HepG2 (cell line): ENCODE measurements around the gene IRAK3. TPM values are rescaled to one million over a fixed set of nuclear protein-coding genes. Genes with fewer than 3 reads are reported as not detected.

Experiments used
- ATAC-seq: fragments of 200-7000 bp; cut with Tn5 transposase; 3 replicates; pipeline ENCODE4 v1.9.1; 2020; ENCODE audit warnings: mild to moderate bottlenecking, moderate library complexity
- BruUV-seq: library from RNA; stranded (reverse); fragments of 400-500 nt; replicated peaks from 2 replicates; lab custom pipeline; 2021; lab: Mats Ljungman, UMichigan
- CTCF ChIA-PET: fragments of 300-600 bp; formaldehyde crosslinking; extraction: SDS; loops from one replicate; lab custom pipeline; 2021; ENCODE audit warnings: low total read pairs, inconsistent platforms, low intra/inter-chr PET ratio; lab: Yijun Ruan, JAX
- POLR2A ChIA-PET: fragments of 350-600 bp; sonication (Branson Sonifier 250); formaldehyde crosslinking; loops from one replicate; lab custom pipeline; 2020; ENCODE audit warnings: antibody characterized with exemption, inconsistent platforms; lab: Yijun Ruan, JAX
- DNase-seq: peaks from one replicate; pipeline ENCODE4 v3.0.0-alpha.2; 2015; ENCODE audit warnings: low spot score
- FAIRE-seq: peaks from 3 replicates; lab custom pipeline; 2011; peaks lifted over from hg19 to GRCh38; lab: Jason Lieb, UNC
- H2AFZ ChIP-seq: one replicate; pipeline ENCODE4 v1.6.1; 2011; ENCODE audit warnings: low read length, inconsistent platforms
- H3K27ac ChIP-seq: fragments of 300-600 bp; 3 replicates; pipeline ENCODE4 v1.8.0; 2011; ENCODE audit warnings: mixed run types, mild to moderate bottlenecking, mixed read lengths, low read length, inconsistent platforms; ENCODE audit not compliant: insufficient read depth; ENCODE audit errors: extremely low read length
- H3K27me3 ChIP-seq, 2 experiments: fragments of 200-600 bp in 1 of 2; 2 replicates in 1 of 2; 3 replicates in 1 of 2; pipeline versions ENCODE4 v1.6.0 to v1.8.0; 2011; ENCODE audit warnings: low read length in 2 of 2, mild to moderate bottlenecking in 2 of 2, moderate library complexity in 2 of 2, inconsistent platforms in 1 of 2; ENCODE audit not compliant: insufficient read depth in 2 of 2, control insufficient read depth in 1 of 2
- H3K36me3 ChIP-seq, 2 experiments: fragments of 200-600 bp in 1 of 2; replicated peaks in 1 of 2; 2 replicates in 1 of 2; 3 replicates in 1 of 2; pipeline versions ENCODE4 v1.5.1 to v1.8.0; 2011; ENCODE audit warnings: low read length in 2 of 2, inconsistent platforms in 1 of 2; ENCODE audit not compliant: insufficient read depth in 2 of 2, control insufficient read depth in 1 of 2
- H3K4me1 ChIP-seq: 2 replicates; pipeline ENCODE4 v1.5.1; 2012; ENCODE audit warnings: low read length, inconsistent platforms; ENCODE audit not compliant: insufficient read depth
- H3K4me2 ChIP-seq: 2 replicates; pipeline ENCODE4 v1.6.0; 2011; ENCODE audit warnings: low read depth, low read length, inconsistent platforms
- H3K4me3 ChIP-seq, 3 experiments: fragments of 200-600 bp in 1 of 3; sonication (generic), shearing (Covaris generic) in 1 of 3; replicated peaks in 1 of 3; 2 replicates each; pipeline ENCODE4 v1.5.1; 2011 to 2016; ENCODE audit warnings: low read length in 3 of 3, inconsistent platforms in 2 of 3, low read depth in 2 of 3, mild to moderate bottlenecking in 2 of 3, control low read depth in 1 of 3, mixed read lengths in 1 of 3; ENCODE audit not compliant: insufficient read depth in 1 of 3
- H3K79me2 ChIP-seq: one replicate; pipeline ENCODE4 v1.6.1; 2011; ENCODE audit warnings: low read length, inconsistent platforms; ENCODE audit not compliant: insufficient read depth
- H3K9ac ChIP-seq: 2 replicates; pipeline ENCODE4 v1.6.0; 2011; ENCODE audit warnings: mild to moderate bottlenecking, low read depth, low read length, inconsistent platforms; ENCODE audit not compliant: insufficient read depth
- H3K9me3 ChIP-seq: 2 replicates; pipeline ENCODE4 v1.5.1; 2012; ENCODE audit warnings: mild to moderate bottlenecking, low read length
- H4K20me1 ChIP-seq: 2 replicates; pipeline ENCODE4 v1.6.0; 2011; ENCODE audit warnings: inconsistent platforms, mild to moderate bottlenecking, low read length, moderate library complexity; ENCODE audit not compliant: insufficient read depth
- BCL3 ChIP-seq: sonication (generic); formaldehyde crosslinking; IDR thresholded peaks from 2 replicates; pipeline ENCODE4 v1.5.1; 2020; ENCODE audit warnings: mild to moderate bottlenecking, missing genetic modification reagents, moderate library complexity
- DNMT1 ChIP-seq: sonication (generic); formaldehyde crosslinking; IDR thresholded peaks from 2 replicates; pipeline ENCODE4 v1.5.1; 2020; ENCODE audit warnings: mild to moderate bottlenecking, missing genetic modification reagents
- GZF1 ChIP-seq: sonication (generic); formaldehyde crosslinking; IDR thresholded peaks from 2 replicates; pipeline ENCODE4 v1.5.1; 2020; ENCODE audit warnings: mild to moderate bottlenecking, missing genetic modification reagents
- NR3C1 ChIP-seq: sonication (generic); formaldehyde crosslinking; IDR thresholded peaks from 2 replicates; pipeline ENCODE4 v1.4.0; 2020; ENCODE audit warnings: missing genetic modification reagents
- RARA ChIP-seq: IDR thresholded peaks from 2 replicates; pipeline ENCODE4 v1.6.1; 2016; ENCODE audit warnings: missing genetic modification reagents, missing compliant biosample characterization
- SAP130 ChIP-seq: IDR thresholded peaks from 2 replicates; pipeline ENCODE4 v1.6.1; 2016; ENCODE audit warnings: low read depth
- TAF15 ChIP-seq: fragments of 200-400 bp; formaldehyde crosslinking; IDR thresholded peaks from one replicate; pipeline ENCODE4 v1.6.1; 2018; ENCODE audit warnings: mild to moderate bottlenecking, low read depth, low read length; ENCODE audit not compliant: poor library complexity, severe bottlenecking
- ZNF460 ChIP-seq: sonication (generic); formaldehyde crosslinking; IDR thresholded peaks from 2 replicates; pipeline ENCODE4 v1.5.1; 2020; ENCODE audit warnings: missing genetic modification reagents, mild to moderate bottlenecking, borderline replicate concordance
- ZNF484 ChIP-seq: sonication (generic); formaldehyde crosslinking; IDR thresholded peaks from 2 replicates; pipeline ENCODE4 v1.5.1; 2020; ENCODE audit warnings: mild to moderate bottlenecking, low read depth, missing genetic modification reagents, borderline replicate concordance
- ZNF567 ChIP-seq: sonication (generic); formaldehyde crosslinking; IDR thresholded peaks from 2 replicates; pipeline ENCODE4 v1.8.1; 2023; ENCODE audit warnings: mild to moderate bottlenecking, missing genetic modification reagents, borderline replicate concordance
- ZNF616 ChIP-seq: sonication (generic); formaldehyde crosslinking; IDR thresholded peaks from 2 replicates; pipeline ENCODE4 v1.5.0; 2020; ENCODE audit warnings: low read depth, mild to moderate bottlenecking, missing genetic modification reagents
- ZNF709 ChIP-seq: sonication (generic); formaldehyde crosslinking; IDR thresholded peaks from 2 replicates; pipeline ENCODE4 v1.5.0; 2020; ENCODE audit warnings: mild to moderate bottlenecking, missing genetic modification reagents
- ZNF768 ChIP-seq: sonication (generic); formaldehyde crosslinking; IDR thresholded peaks from 2 replicates; pipeline ENCODE4 v1.4.0; 2020; ENCODE audit warnings: missing genetic modification reagents
- ZSCAN22 ChIP-seq: sonication (generic); formaldehyde crosslinking; IDR thresholded peaks from 2 replicates; pipeline ENCODE4 v1.4.0; 2020; ENCODE audit warnings: mild to moderate bottlenecking, missing genetic modification reagents
- WGBS: methylation state at CpG from one replicate; pipeline ENCODE4 v1.1.6; 2017; ENCODE audit warnings: low lambda C conversion rate; 5-methylcytosine and 5-hydroxymethylcytosine counted together
- in situ Hi-C: cut with HindIII; loops from 2 replicates; pipeline ENCODE4 v1.10.0; 2017; ENCODE audit warnings: low pct_unique_long_range_greater_than_20kb; ENCODE audit not compliant: extremely low pct_ligation_motif_present
- intact Hi-C: fragments of 100-400 bp; cut with micrococcal nuclease; formaldehyde crosslinking; loops from one replicate; pipeline ENCODE4 v1.10.0; 2022; ENCODE audit not compliant: unreplicated experiment
- polyA plus RNA-seq, 8 experiments: library from polyadenylated mRNA; depleted of rRNA in 3 of 8; stranded (reverse) in 7 of 8; unstranded in 1 of 8; fragments of >200 nt; fragmentation: Illumina TruSeq in 4 of 8; extraction: Trizol in 4 of 8; gene quantifications; 2 replicates each; pipeline versions ENCODE4 v1.2.1 to v1.2.3, GENCODE V29; 2011 to 2016; ENCODE audit warnings: low read depth in 4 of 8, missing spikeins in 1 of 8, mixed read lengths in 1 of 8; ENCODE audit not compliant: insufficient read depth in 1 of 8
- total RNA-seq, 5 experiments: library from RNA; depleted of rRNA; stranded (reverse); fragments of >200 nt; fragmentation: Illumina TruSeq; extraction: Trizol; gene quantifications; 2 replicates each; pipeline ENCODE4 v1.2.3, GENCODE V29; 2016; ENCODE audit warnings: low read depth in 1 of 5
- TF ChIP-seq, protein P1 (sequence below): sonication (generic); formaldehyde crosslinking; IDR thresholded peaks from 2 replicates; pipeline ENCODE4 v1.8.1; 2022; ENCODE audit warnings: low read depth, mild to moderate bottlenecking, missing genetic modification reagents
- TF ChIP-seq, protein P2 (sequence below): sonication (generic); formaldehyde crosslinking; IDR thresholded peaks from 2 replicates; pipeline ENCODE4 v1.5.0; 2020; ENCODE audit warnings: missing genetic modification reagents

Gene IRAK3
- total and polyA plus RNA-seq, 2 of the 13 experiments (the other 11 are each of a cell fraction or from before 2014, with no cell fraction given), result 0.01 TPM; not detected in 1

DNA sequence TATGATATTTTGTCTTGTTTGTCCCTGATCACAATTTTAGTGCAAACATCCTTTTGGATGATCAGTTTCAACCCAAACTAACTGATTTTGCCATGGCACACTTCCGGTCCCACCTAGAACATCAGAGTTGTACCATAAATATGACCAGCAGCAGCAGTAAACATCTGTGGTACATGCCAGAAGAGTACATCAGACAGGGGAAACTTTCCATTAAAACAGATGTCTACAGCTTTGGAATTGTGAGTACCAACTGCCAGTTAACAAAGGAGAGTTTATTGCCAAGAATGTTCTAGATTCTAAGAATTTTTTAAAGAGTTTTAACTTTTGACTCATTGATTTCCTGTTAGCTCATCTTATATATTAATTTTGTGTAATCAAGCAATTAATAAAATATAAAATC lies 55.4 kb downstream of the IRAK3 start:
- no peak for FAIRE-seq
- ATAC-seq, result no peak

More for the DNA sequence above, 55.4 kb downstream of the IRAK3 start:
- no peak overlapping the region for H3K4me3 ChIP-seq
- ChIA-PET CTCF (no interaction called here), POLR2A (no interaction called here)
- intact Hi-C loops, result no loop called here
- H3K9ac ChIP-seq, result no peak overlapping the region
- H3K9me3 ChIP-seq, result no peaks in the 10 kb centered on the region
- no peaks in the 10 kb centered on the region for H4K20me1 ChIP-seq
- H2AFZ ChIP-seq, result no peak overlapping the region
- no peak overlapping the region for H3K4me2 ChIP-seq
- H3K36me3 ChIP-seq, result no peaks in the 10 kb centered on the region
- in situ Hi-C loops, result no loop called here
- DNase-seq, result no peak
- H3K27me3 ChIP-seq, result peaks cover 0 to 24% of the 10 kb centered on the region in 2 experiments; a peak in 4 of 5 replicates
- no peak overlapping the region for H3K27ac ChIP-seq
- TF ChIP-seq ZNF709 (CRISPR knock-in tag) (no peak), ZNF484 (no peak), SAP130 (CRISPR knock-in tag) (no peak), ZNF567 (CRISPR knock-in tag) (no peak), TAF15 (no peak), GZF1 (no peak), ZNF460 (CRISPR knock-in tag) (no peak), ZNF616 (no peak), RARA (CRISPR knock-in tag) (no peak), ZNF768 (CRISPR knock-in tag) (no peak), ZSCAN22 (CRISPR knock-in tag) (no peak), BCL3 (CRISPR knock-in tag) (no peak), NR3C1 (CRISPR knock-in tag) (no peak), DNMT1 (CRISPR knock-in tag) (no peak)
- TF ChIP-seq, protein P1, sequence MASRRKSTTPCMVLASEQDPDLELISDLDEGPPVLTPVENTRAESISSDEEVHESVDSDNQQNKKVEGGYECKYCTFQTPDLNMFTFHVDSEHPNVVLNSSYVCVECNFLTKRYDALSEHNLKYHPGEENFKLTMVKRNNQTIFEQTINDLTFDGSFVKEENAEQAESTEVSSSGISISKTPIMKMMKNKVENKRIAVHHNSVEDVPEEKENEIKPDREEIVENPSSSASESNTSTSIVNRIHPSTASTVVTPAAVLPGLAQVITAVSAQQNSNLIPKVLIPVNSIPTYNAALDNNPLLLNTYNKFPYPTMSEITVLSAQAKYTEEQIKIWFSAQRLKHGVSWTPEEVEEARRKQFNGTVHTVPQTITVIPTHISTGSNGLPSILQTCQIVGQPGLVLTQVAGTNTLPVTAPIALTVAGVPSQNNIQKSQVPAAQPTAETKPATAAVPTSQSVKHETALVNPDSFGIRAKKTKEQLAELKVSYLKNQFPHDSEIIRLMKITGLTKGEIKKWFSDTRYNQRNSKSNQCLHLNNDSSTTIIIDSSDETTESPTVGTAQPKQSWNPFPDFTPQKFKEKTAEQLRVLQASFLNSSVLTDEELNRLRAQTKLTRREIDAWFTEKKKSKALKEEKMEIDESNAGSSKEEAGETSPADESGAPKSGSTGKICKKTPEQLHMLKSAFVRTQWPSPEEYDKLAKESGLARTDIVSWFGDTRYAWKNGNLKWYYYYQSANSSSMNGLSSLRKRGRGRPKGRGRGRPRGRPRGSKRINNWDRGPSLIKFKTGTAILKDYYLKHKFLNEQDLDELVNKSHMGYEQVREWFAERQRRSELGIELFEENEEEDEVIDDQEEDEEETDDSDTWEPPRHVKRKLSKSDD, result no peak
- TF ChIP-seq, protein P2, sequence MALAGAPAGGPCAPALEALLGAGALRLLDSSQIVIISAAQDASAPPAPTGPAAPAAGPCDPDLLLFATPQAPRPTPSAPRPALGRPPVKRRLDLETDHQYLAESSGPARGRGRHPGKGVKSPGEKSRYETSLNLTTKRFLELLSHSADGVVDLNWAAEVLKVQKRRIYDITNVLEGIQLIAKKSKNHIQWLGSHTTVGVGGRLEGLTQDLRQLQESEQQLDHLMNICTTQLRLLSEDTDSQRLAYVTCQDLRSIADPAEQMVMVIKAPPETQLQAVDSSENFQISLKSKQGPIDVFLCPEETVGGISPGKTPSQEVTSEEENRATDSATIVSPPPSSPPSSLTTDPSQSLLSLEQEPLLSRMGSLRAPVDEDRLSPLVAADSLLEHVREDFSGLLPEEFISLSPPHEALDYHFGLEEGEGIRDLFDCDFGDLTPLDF, result no peak
- no peaks in the 10 kb centered on the region for H3K79me2 ChIP-seq
- BruUV-seq, result no TSS peak
- 9% methylated on average over 1 of the region's 1 CpG for WGBS
- H3K4me1 ChIP-seq, result no peaks in the 10 kb centered on the region
